K562 (cell line): ENCODE data around the gene RAMACL. TPM values are rescaled to one million over a fixed set of nuclear protein-coding genes. Genes with fewer than 3 reads are reported as not detected.

Source experiments
- ATAC-seq: fragments of 200-7000 bp; cut with Tn5 transposase; 3 replicates; pipeline ENCODE4 v1.9.1; 2020; ENCODE audit warnings: moderate library complexity
- BruUV-seq: library from RNA; stranded (reverse); fragments of 400-500 nt; replicated peaks from 2 replicates; lab custom pipeline; 2021; lab: Mats Ljungman, UMichigan
- CTCF ChIA-PET: fragments of 300-600 bp; formaldehyde crosslinking; extraction: SDS; loops from one replicate; lab custom pipeline; 2021; ENCODE audit warnings: low intra/inter-chr PET ratio; lab: Yijun Ruan, JAX
- POLR2A ChIA-PET: fragments of 300-600, 350-650 bp; sonication (Branson Sonifier 250); formaldehyde crosslinking; extraction: SDS; loops from one replicate; lab custom pipeline; 2021; ENCODE audit warnings: antibody characterized with exemption, inconsistent platforms; lab: Yijun Ruan, JAX
- DNase-seq, 4 experiments: peaks; one replicate each; pipeline versions ENCODE4 v3.0.0 to v3.0.0-alpha.2; 2011 to 2018; ENCODE audit warnings: low spot score in 3 of 4, mixed read lengths in 3 of 4; ENCODE audit errors: extremely low read depth in 1 of 4
- FAIRE-seq: peaks from 2 replicates; lab custom pipeline; 2011; peaks lifted over from hg19 to GRCh38; lab: Jason Lieb, UNC
- H2AFZ ChIP-seq: 2 replicates; pipeline ENCODE4 v1.6.0; 2011; ENCODE audit warnings: low read depth, low read length, control low read depth, inconsistent platforms
- H3K27ac ChIP-seq: fragments of 200-600 bp; 3 replicates; pipeline ENCODE4 v1.8.0; 2011; ENCODE audit warnings: low read depth, mild to moderate bottlenecking, control low read depth, inconsistent platforms, low read length, moderate library complexity, mixed read lengths; ENCODE audit errors: extremely low read depth
- H3K27me3 ChIP-seq, 2 experiments: fragments of 300-600 bp in 1 of 2; 2 replicates in 1 of 2; 3 replicates in 1 of 2; pipeline versions ENCODE4 v1.6.0 to v1.8.0; 2011; ENCODE audit warnings: inconsistent platforms in 2 of 2, low read length in 2 of 2, mild to moderate bottlenecking in 1 of 2, mixed read lengths in 1 of 2, moderate library complexity in 1 of 2; ENCODE audit not compliant: control insufficient read depth in 2 of 2, insufficient read depth in 2 of 2
- H3K36me3 ChIP-seq: fragments of 300-600 bp; 3 replicates; pipeline ENCODE4 v1.8.0; 2011; ENCODE audit warnings: mild to moderate bottlenecking, low read length, inconsistent platforms; ENCODE audit not compliant: control insufficient read depth, insufficient read depth
- H3K4me1 ChIP-seq, 2 experiments: fragments of 200-600 bp in 1 of 2; replicated peaks in 1 of 2; 2 replicates in 1 of 2; 3 replicates in 1 of 2; pipeline versions ENCODE4 v1.5.1 to v1.8.0; 2011; ENCODE audit warnings: inconsistent platforms in 2 of 2, low read length in 2 of 2, mild to moderate bottlenecking in 1 of 2, mixed read lengths in 1 of 2, moderate library complexity in 1 of 2; ENCODE audit not compliant: control insufficient read depth in 2 of 2, insufficient read depth in 2 of 2
- H3K4me2 ChIP-seq: 2 replicates; pipeline ENCODE4 v1.6.1; 2011; ENCODE audit warnings: low read length, control low read depth, inconsistent platforms, mixed read lengths; ENCODE audit not compliant: insufficient read depth
- H3K4me3 ChIP-seq: fragments of 200-600 bp; sonication (generic), shearing (Covaris generic); 2 replicates; pipeline ENCODE4 v1.5.1; 2016; ENCODE audit warnings: control low read depth, inconsistent platforms
- H3K79me2 ChIP-seq: fragments of 200-600 bp; 3 replicates; pipeline ENCODE4 v1.8.0; 2011; ENCODE audit warnings: low read length, inconsistent platforms; ENCODE audit not compliant: control insufficient read depth, insufficient read depth
- H3K9ac ChIP-seq, 2 experiments: 2 replicates each; pipeline versions ENCODE4 v1.6.0 to v1.6.1; 2011; ENCODE audit warnings: low read depth in 2 of 2, low read length in 2 of 2, control low read depth in 1 of 2, inconsistent platforms in 1 of 2, mild to moderate bottlenecking in 1 of 2, mixed read lengths in 1 of 2; ENCODE audit not compliant: insufficient read depth in 1 of 2
- H3K9me1 ChIP-seq: one replicate; pipeline ENCODE4 v1.6.0; 2011; ENCODE audit warnings: inconsistent platforms, mild to moderate bottlenecking, low read length, moderate library complexity; ENCODE audit not compliant: control insufficient read depth, insufficient read depth
- H3K9me3 ChIP-seq: replicated peaks from 2 replicates; pipeline ENCODE4 v1.5.1; 2011; ENCODE audit warnings: low read depth, low read length, inconsistent platforms; ENCODE audit not compliant: control insufficient read depth, insufficient read depth
- H4K20me1 ChIP-seq: replicated peaks from 2 replicates; pipeline ENCODE4 v1.6.1; 2011; ENCODE audit warnings: low read length, inconsistent platforms, mixed read lengths; ENCODE audit not compliant: control insufficient read depth, insufficient read depth
- FUS ChIP-seq: fragments of 200-400 bp; formaldehyde crosslinking; optimal IDR thresholded peaks from 2 replicates; pipeline ENCODE3; 2017; ENCODE audit warnings: low read depth, low read length
- HDAC8 ChIP-seq: fragments of 450-650 bp; IDR thresholded peaks from 2 replicates; pipeline ENCODE4 v1.6.1; 2016; ENCODE audit warnings: mild to moderate bottlenecking, missing genetic modification characterization, moderate library complexity, missing compliant biosample characterization
- KLF1 ChIP-seq: fragments of 450-650 bp; IDR thresholded peaks from 2 replicates; pipeline ENCODE4 v1.6.1; 2016; ENCODE audit warnings: missing genetic modification characterization, missing compliant biosample characterization
- MAFF ChIP-seq: IDR thresholded peaks from 2 replicates; pipeline ENCODE4 v1.6.1; 2012; ENCODE audit warnings: low read length, improper control_type of control experiment
- PREB ChIP-seq: sonication (generic); formaldehyde crosslinking; IDR thresholded peaks from 2 replicates; pipeline ENCODE4 v1.8.1; 2023; ENCODE audit warnings: mild to moderate bottlenecking, missing genetic modification reagents
- SMARCA4 ChIP-seq: fragments of 450-650 bp; IDR thresholded peaks from 2 replicates; pipeline ENCODE4 v1.6.1; 2016
- SRSF9 ChIP-seq: fragments of 200-400 bp; formaldehyde crosslinking; IDR thresholded peaks from 2 replicates; pipeline ENCODE4 v1.6.1; 2017; ENCODE audit warnings: low read depth, low read length, borderline replicate concordance
- USF2 ChIP-seq: sonication (generic); formaldehyde crosslinking; IDR thresholded peaks from 2 replicates; pipeline ENCODE4 v1.5.0; 2020; ENCODE audit warnings: missing genetic modification reagents
- ZNF436 ChIP-seq: fragments of 250-450, 450-650 bp; sonication (Bioruptor Pico); formaldehyde crosslinking; IDR thresholded peaks from 2 replicates; pipeline ENCODE4 v1.7.0; 2020; ENCODE audit warnings: mild to moderate bottlenecking
- ZNF507 ChIP-seq: conservative IDR thresholded peaks from 2 replicates; pipeline ENCODE4 v1.6.1; 2017; ENCODE audit warnings: missing genetic modification characterization, missing compliant biosample characterization
- ZNF77 ChIP-seq: fragments of 250-450 bp; sonication (Bioruptor Pico); IDR thresholded peaks from 2 replicates; pipeline ENCODE4 v1.5.0; 2020
- WGBS: fragments of 100-300 bp; shearing (Covaris generic); methylation state at CpG from one replicate; pipeline ENCODE4 v1.1.6; 2016; ENCODE audit warnings: low coverage, mixed read lengths; ENCODE audit not compliant: insufficient coverage; ENCODE audit errors: missing lambda C conversion rate; 5-methylcytosine and 5-hydroxymethylcytosine counted together
- in situ Hi-C: fragments of 300-500 bp; cut with MboI; formaldehyde crosslinking; loops from 4 replicates; pipeline ENCODE4 v1.15.0; 2018; ENCODE audit warnings: inconsistent platforms, mixed read lengths
- intact Hi-C: fragments of 100-400 bp; cut with micrococcal nuclease; formaldehyde crosslinking; loops from 2 replicates; pipeline ENCODE4 v1.14.2; 2022
- polyA plus RNA-seq, 8 experiments: library from polyadenylated mRNA; depleted of rRNA in 4 of 8; stranded (reverse) in 5 of 8; unstranded in 3 of 8; fragments of >200 nt; fragmentation: Nextera tagmentation in 2 of 8; fragmentation: Illumina TruSeq in 1 of 8; extraction: Ambion mirVana in 2 of 8; extraction: Trizol in 1 of 8; gene quantifications; 2 replicates each; pipeline versions ENCODE4 v1.2.1 to v1.2.3, GENCODE V29; 2011 to 2014; ENCODE audit warnings: inconsistent platforms in 1 of 8, missing spikeins in 1 of 8
- total RNA-seq, 7 experiments: library from RNA; depleted of rRNA in 6 of 7; stranded (reverse); fragments of >200 nt in 6 of 7; fragmentation: Illumina TruSeq in 2 of 7; extraction: Trizol in 2 of 7; gene quantifications; 2 replicates each; pipeline versions ENCODE4 v1.2.1 to v1.2.3, GENCODE V29; 2011 to 2021; ENCODE audit warnings: low replicate concordance in 1 of 7
- TF ChIP-seq, protein P1 (sequence below), 2 experiments: fragments of 450-650 bp; IDR thresholded peaks; 2 replicates each; pipeline ENCODE4 v1.6.1; 2018; ENCODE audit warnings: mild to moderate bottlenecking in 2 of 2, low read depth in 1 of 2; ENCODE audit not compliant: partially characterized antibody in 2 of 2

The RAMACL gene
- total and polyA plus RNA-seq, 9 of the 15 experiments (the other 6 are each of a cell fraction or from before 2014, with no cell fraction given): 0.11 to 1.7 (median 0.41) TPM; not detected in 1

- TF ChIP-seq FUS: no peak
These were observed 7.1 kb downstream of the RAMACL start (continued) for GRCh38 chr6:166579237-166579850.

- Histone ChIP-seq H3K4me1 (no peaks in the 10 kb centered on the region), H3K4me3 (no peak overlapping the region), H4K20me1 (no peaks in the 10 kb centered on the region), H3K9me1 (no peaks in the 10 kb centered on the region), H3K4me2 (no peak overlapping the region), H3K9me3 (no peaks in the 10 kb centered on the region), H3K36me3 (no peaks in the 10 kb centered on the region), H3K27me3 (peaks cover 9 to 31% of the 10 kb centered on the region in 2 experiments; a peak in 2 of 5 replicates), H3K9ac (no peak overlapping the region), H3K27ac (no peak overlapping the region), H3K79me2 (no peaks in the 10 kb centered on the region), H2AFZ (no peak overlapping the region)
- ATAC-seq (no peak), FAIRE-seq (no peak), DNase-seq (no peak)
- TF ChIP-seq KLF1 (tag) (no peak), PREB (CRISPR knock-in tag) (no peak), ZNF77 (CRISPR knock-in tag) (no peak), SMARCA4 (no peak), MAFF (no peak), ZNF436 (CRISPR knock-in tag) (no peak), USF2 (CRISPR knock-in tag) (no peak), HDAC8 (no peak), SRSF9 (no peak), ZNF507 (tag) (no peak)
- TF ChIP-seq, protein P1, sequence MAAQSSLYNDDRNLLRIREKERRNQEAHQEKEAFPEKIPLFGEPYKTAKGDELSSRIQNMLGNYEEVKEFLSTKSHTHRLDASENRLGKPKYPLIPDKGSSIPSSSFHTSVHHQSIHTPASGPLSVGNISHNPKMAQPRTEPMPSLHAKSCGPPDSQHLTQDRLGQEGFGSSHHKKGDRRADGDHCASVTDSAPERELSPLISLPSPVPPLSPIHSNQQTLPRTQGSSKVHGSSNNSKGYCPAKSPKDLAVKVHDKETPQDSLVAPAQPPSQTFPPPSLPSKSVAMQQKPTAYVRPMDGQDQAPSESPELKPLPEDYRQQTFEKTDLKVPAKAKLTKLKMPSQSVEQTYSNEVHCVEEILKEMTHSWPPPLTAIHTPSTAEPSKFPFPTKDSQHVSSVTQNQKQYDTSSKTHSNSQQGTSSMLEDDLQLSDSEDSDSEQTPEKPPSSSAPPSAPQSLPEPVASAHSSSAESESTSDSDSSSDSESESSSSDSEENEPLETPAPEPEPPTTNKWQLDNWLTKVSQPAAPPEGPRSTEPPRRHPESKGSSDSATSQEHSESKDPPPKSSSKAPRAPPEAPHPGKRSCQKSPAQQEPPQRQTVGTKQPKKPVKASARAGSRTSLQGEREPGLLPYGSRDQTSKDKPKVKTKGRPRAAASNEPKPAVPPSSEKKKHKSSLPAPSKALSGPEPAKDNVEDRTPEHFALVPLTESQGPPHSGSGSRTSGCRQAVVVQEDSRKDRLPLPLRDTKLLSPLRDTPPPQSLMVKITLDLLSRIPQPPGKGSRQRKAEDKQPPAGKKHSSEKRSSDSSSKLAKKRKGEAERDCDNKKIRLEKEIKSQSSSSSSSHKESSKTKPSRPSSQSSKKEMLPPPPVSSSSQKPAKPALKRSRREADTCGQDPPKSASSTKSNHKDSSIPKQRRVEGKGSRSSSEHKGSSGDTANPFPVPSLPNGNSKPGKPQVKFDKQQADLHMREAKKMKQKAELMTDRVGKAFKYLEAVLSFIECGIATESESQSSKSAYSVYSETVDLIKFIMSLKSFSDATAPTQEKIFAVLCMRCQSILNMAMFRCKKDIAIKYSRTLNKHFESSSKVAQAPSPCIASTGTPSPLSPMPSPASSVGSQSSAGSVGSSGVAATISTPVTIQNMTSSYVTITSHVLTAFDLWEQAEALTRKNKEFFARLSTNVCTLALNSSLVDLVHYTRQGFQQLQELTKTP (IDR thresholded peaks at IDR 0.05; ENCODE audit: low read depth in 1 of 2, partially characterized antibody in 2 of 2): no peak
- CTCF ChIA-PET: no interaction called here
- WGBS: under 1% methylated on average over 15 of the region's 15 CpGs
- no TSS peak for BruUV-seq
- in situ Hi-C loops: no loop called here
- POLR2A ChIA-PET: no interaction called here
- intact Hi-C loops: no loop called here
These were observed 7.8 kb downstream of the RAMACL start for GRCh38 chr6:166578536-166579236.
